HepG2 (cell line): ENCODE data around the gene ACOT6. TPM values are rescaled to one million over a fixed set of nuclear protein-coding genes. Genes with fewer than 3 reads are reported as not detected.

Experiments
- ATAC-seq: fragments of 200-7000 bp; cut with Tn5 transposase; 3 replicates; pipeline ENCODE4 v1.9.1; 2020; ENCODE audit warnings: mild to moderate bottlenecking, moderate library complexity
- BruUV-seq: library from RNA; stranded (reverse); fragments of 400-500 nt; replicated peaks from 2 replicates; lab custom pipeline; 2021; lab: Mats Ljungman, UMichigan
- CTCF ChIA-PET: fragments of 300-600 bp; formaldehyde crosslinking; extraction: SDS; loops from one replicate; lab custom pipeline; 2021; ENCODE audit warnings: low total read pairs, inconsistent platforms, low intra/inter-chr PET ratio; lab: Yijun Ruan, JAX
- POLR2A ChIA-PET: fragments of 350-600 bp; sonication (Branson Sonifier 250); formaldehyde crosslinking; loops from one replicate; lab custom pipeline; 2020; ENCODE audit warnings: antibody characterized with exemption, inconsistent platforms; lab: Yijun Ruan, JAX
- DNase-seq: peaks from one replicate; pipeline ENCODE4 v3.0.0-alpha.2; 2015; ENCODE audit warnings: low spot score
- FAIRE-seq: peaks from 3 replicates; lab custom pipeline; 2011; peaks lifted over from hg19 to GRCh38; lab: Jason Lieb, UNC
- H2AFZ ChIP-seq: one replicate; pipeline ENCODE4 v1.6.1; 2011; ENCODE audit warnings: low read length, inconsistent platforms
- H3K27ac ChIP-seq: fragments of 300-600 bp; 3 replicates; pipeline ENCODE4 v1.8.0; 2011; ENCODE audit warnings: mixed run types, mild to moderate bottlenecking, mixed read lengths, low read length, inconsistent platforms; ENCODE audit not compliant: insufficient read depth; ENCODE audit errors: extremely low read length
- H3K27me3 ChIP-seq, 2 experiments: fragments of 200-600 bp in 1 of 2; 2 replicates in 1 of 2; 3 replicates in 1 of 2; pipeline versions ENCODE4 v1.6.0 to v1.8.0; 2011; ENCODE audit warnings: low read length in 2 of 2, mild to moderate bottlenecking in 2 of 2, moderate library complexity in 2 of 2, inconsistent platforms in 1 of 2; ENCODE audit not compliant: insufficient read depth in 2 of 2, control insufficient read depth in 1 of 2
- H3K36me3 ChIP-seq, 2 experiments: fragments of 200-600 bp in 1 of 2; replicated peaks in 1 of 2; 2 replicates in 1 of 2; 3 replicates in 1 of 2; pipeline versions ENCODE4 v1.5.1 to v1.8.0; 2011; ENCODE audit warnings: low read length in 2 of 2, inconsistent platforms in 1 of 2; ENCODE audit not compliant: insufficient read depth in 2 of 2, control insufficient read depth in 1 of 2
- H3K4me1 ChIP-seq: 2 replicates; pipeline ENCODE4 v1.5.1; 2012; ENCODE audit warnings: low read length, inconsistent platforms; ENCODE audit not compliant: insufficient read depth
- H3K4me2 ChIP-seq: 2 replicates; pipeline ENCODE4 v1.6.0; 2011; ENCODE audit warnings: low read depth, low read length, inconsistent platforms
- H3K4me3 ChIP-seq, 3 experiments: fragments of 200-600 bp in 1 of 3; sonication (generic), shearing (Covaris generic) in 1 of 3; replicated peaks in 1 of 3; 2 replicates each; pipeline ENCODE4 v1.5.1; 2011 to 2016; ENCODE audit warnings: low read length in 3 of 3, inconsistent platforms in 2 of 3, low read depth in 2 of 3, mild to moderate bottlenecking in 2 of 3, control low read depth in 1 of 3, mixed read lengths in 1 of 3; ENCODE audit not compliant: insufficient read depth in 1 of 3
- H3K79me2 ChIP-seq: one replicate; pipeline ENCODE4 v1.6.1; 2011; ENCODE audit warnings: low read length, inconsistent platforms; ENCODE audit not compliant: insufficient read depth
- H3K9ac ChIP-seq: 2 replicates; pipeline ENCODE4 v1.6.0; 2011; ENCODE audit warnings: mild to moderate bottlenecking, low read depth, low read length, inconsistent platforms; ENCODE audit not compliant: insufficient read depth
- H3K9me3 ChIP-seq: 2 replicates; pipeline ENCODE4 v1.5.1; 2012; ENCODE audit warnings: mild to moderate bottlenecking, low read length
- H4K20me1 ChIP-seq: 2 replicates; pipeline ENCODE4 v1.6.0; 2011; ENCODE audit warnings: inconsistent platforms, mild to moderate bottlenecking, low read length, moderate library complexity; ENCODE audit not compliant: insufficient read depth
- ATF7 ChIP-seq, 2 experiments: fragments of 450-650 bp in 1 of 2; sonication (generic) in 1 of 2; formaldehyde crosslinking in 1 of 2; IDR thresholded peaks; 2 replicates each; pipeline versions ENCODE4 v1.4.0 to v1.6.1; 2016 to 2020; ENCODE audit warnings: antibody characterized with exemption in 1 of 2, mild to moderate bottlenecking in 1 of 2, missing genetic modification reagents in 1 of 2
- DDIT3 ChIP-seq: sonication (generic); formaldehyde crosslinking; IDR thresholded peaks from 2 replicates; pipeline ENCODE4 v1.4.0; 2020; ENCODE audit warnings: mild to moderate bottlenecking, missing genetic modification reagents
- FOXJ3 ChIP-seq: sonication (generic); formaldehyde crosslinking; IDR thresholded peaks from 2 replicates; pipeline ENCODE4 v1.4.0; 2020; ENCODE audit warnings: missing genetic modification reagents, mild to moderate bottlenecking, borderline replicate concordance
- FOXP4 ChIP-seq: sonication (generic); formaldehyde crosslinking; IDR thresholded peaks from 2 replicates; pipeline ENCODE4 v1.4.0; 2020; ENCODE audit warnings: missing genetic modification reagents
- NCOA2 ChIP-seq: sonication (generic); formaldehyde crosslinking; IDR thresholded peaks from 2 replicates; pipeline ENCODE4 v1.8.0; 2022; ENCODE audit warnings: inconsistent platforms
- NFKBIZ ChIP-seq: IDR thresholded peaks from 2 replicates; pipeline ENCODE4 v1.6.1; 2018; ENCODE audit warnings: missing genetic modification reagents, missing compliant biosample characterization
- SMC3 ChIP-seq: IDR thresholded peaks from 2 replicates; pipeline ENCODE4 v1.6.1; 2011; ENCODE audit warnings: low read length, improper control_type of control experiment
- SRF ChIP-seq: IDR thresholded peaks from 2 replicates; pipeline ENCODE4 v1.6.1; 2011; ENCODE audit warnings: mild to moderate bottlenecking, low read depth, low read length, moderate library complexity
- THRA ChIP-seq: sonication (generic); formaldehyde crosslinking; IDR thresholded peaks from 2 replicates; pipeline ENCODE4 v1.4.0; 2020; ENCODE audit warnings: missing genetic modification reagents, borderline replicate concordance
- ZIK1 ChIP-seq: sonication (generic); formaldehyde crosslinking; IDR thresholded peaks from 2 replicates; pipeline ENCODE4 v1.5.0; 2020; ENCODE audit warnings: mild to moderate bottlenecking, low read depth, missing genetic modification reagents, borderline replicate concordance
- ZKSCAN8 ChIP-seq: IDR thresholded peaks from 2 replicates; pipeline ENCODE4 v1.6.1; 2016; ENCODE audit warnings: borderline replicate concordance, missing genetic modification reagents, missing compliant biosample characterization
- ZNF510 ChIP-seq: sonication (generic); formaldehyde crosslinking; IDR thresholded peaks from 2 replicates; pipeline ENCODE4 v1.4.0; 2020; ENCODE audit warnings: low read depth, mild to moderate bottlenecking, missing genetic modification reagents
- ZNF549 ChIP-seq: sonication (generic); formaldehyde crosslinking; IDR thresholded peaks from 2 replicates; pipeline ENCODE4 v1.5.0; 2020; ENCODE audit warnings: missing genetic modification reagents
- ZNF629 ChIP-seq: sonication (generic); formaldehyde crosslinking; conservative IDR thresholded peaks from 2 replicates; pipeline ENCODE4 v1.5.0; 2020; ENCODE audit warnings: missing genetic modification reagents
- WGBS: methylation state at CpG from one replicate; pipeline ENCODE4 v1.1.6; 2017; ENCODE audit warnings: low lambda C conversion rate; 5-methylcytosine and 5-hydroxymethylcytosine counted together
- in situ Hi-C: cut with HindIII; loops from 2 replicates; pipeline ENCODE4 v1.10.0; 2017; ENCODE audit warnings: low pct_unique_long_range_greater_than_20kb; ENCODE audit not compliant: extremely low pct_ligation_motif_present
- intact Hi-C: fragments of 100-400 bp; cut with micrococcal nuclease; formaldehyde crosslinking; loops from one replicate; pipeline ENCODE4 v1.10.0; 2022; ENCODE audit not compliant: unreplicated experiment
- polyA plus RNA-seq, 8 experiments: library from polyadenylated mRNA; depleted of rRNA in 3 of 8; stranded (reverse) in 7 of 8; unstranded in 1 of 8; fragments of >200 nt; fragmentation: Illumina TruSeq in 4 of 8; extraction: Trizol in 4 of 8; gene quantifications; 2 replicates each; pipeline versions ENCODE4 v1.2.1 to v1.2.3, GENCODE V29; 2011 to 2016; ENCODE audit warnings: low read depth in 4 of 8, missing spikeins in 1 of 8, mixed read lengths in 1 of 8; ENCODE audit not compliant: insufficient read depth in 1 of 8
- total RNA-seq, 5 experiments: library from RNA; depleted of rRNA; stranded (reverse); fragments of >200 nt; fragmentation: Illumina TruSeq; extraction: Trizol; gene quantifications; 2 replicates each; pipeline ENCODE4 v1.2.3, GENCODE V29; 2016; ENCODE audit warnings: low read depth in 1 of 5

Gene ACOT6
- total and polyA plus RNA-seq, 2 of the 13 experiments (the other 11 are each of a cell fraction or from before 2014, with no cell fraction given) = 0.15 to 0.27 TPM

- TF ChIP-seq FOXP4 = no peak
These were observed 45.0 kb upstream of the ACOT6 start (continued) for GRCh38 chr14:73567358-73567757.

- Histone ChIP-seq H4K20me1 (0 out of 2 replicates have a peak, but pooled peaks cover 3% of the 10 kb centered on the region), H3K4me1 (peaks cover 31% of the 10 kb centered on the region), H3K4me2 (peak overlapping the region; percentile 86), H3K4me3 (peak overlapping the region; percentile 63 to 76 (median 74)), H3K79me2 (peaks cover 27% of the 10 kb centered on the region), H3K9ac (peak overlapping the region; percentile 92), H2AFZ (no peak overlapping the region), H3K27ac (peak overlapping the region; percentile 97), H3K9me3 (no peaks in the 10 kb centered on the region), H3K36me3 (peaks cover 0 to 2% of the 10 kb centered on the region in 2 experiments; a peak in 1 of 5 replicates), H3K27me3 (no peaks in the 10 kb centered on the region)
- ChIA-PET POLR2A (interaction anchor here (0.6 to 6.4 kb wide), 22 partner anchors 10 to 510 kb away, joined by 3 to 108 read pairs (median 4); partner anchors contain the start of genes ACOT1, ACOT6, NUMB and PTGR2), CTCF (interaction anchor here (3.0 kb wide), 1 partner anchor 59 kb away, joined by 9 read pairs; no protein-coding TSS in a partner anchor)
- FAIRE-seq = peak; percentile 51
- WGBS = 17% methylated on average over 16 of the region's 16 CpGs
- DNase-seq = peak; percentile 46
- ATAC-seq = peak; percentile 18; the same call in 2 of the 3 replicates
- in situ Hi-C loops = no loop called here
- intact Hi-C loops = loop anchor here (10.0 kb wide), 1 partner anchor 53 kb away; no protein-coding TSS in a partner anchor
- BruUV-seq = no TSS peak
- TF ChIP-seq THRA (no peak), ZIK1 (CRISPR knock-in tag) (no peak), DDIT3 (CRISPR knock-in tag) (no peak), FOXJ3 (CRISPR knock-in tag) (no peak), ZNF510 (no peak), ATF7 (IDR thresholded peaks at IDR 0.05) (no peak), ATF7 (CRISPR knock-in tag; IDR thresholded peaks at IDR 0.05) (no peak), NCOA2 (CRISPR knock-in tag) (no peak), ZKSCAN8 (CRISPR knock-in tag) (no peak), SMC3 (no peak), ZNF549 (CRISPR knock-in tag) (no peak), ZNF629 (CRISPR knock-in tag) (no peak), SRF (no peak), NFKBIZ (CRISPR knock-in tag) (0 out of 2 replicates have a peak, but pooled peaks have one; percentile 11)
These were observed 44.1 kb upstream of the ACOT6 start for GRCh38 chr14:73567951-73568885.
